Measurements from ENCODE around the gene AMH. TPM values are rescaled to one million over a fixed set of nuclear protein-coding genes. Genes with fewer than 3 reads are reported as not detected.

AMH gene
- total RNA-seq, 1 donor from 2014 or later: 1.9 TPM

DNA sequence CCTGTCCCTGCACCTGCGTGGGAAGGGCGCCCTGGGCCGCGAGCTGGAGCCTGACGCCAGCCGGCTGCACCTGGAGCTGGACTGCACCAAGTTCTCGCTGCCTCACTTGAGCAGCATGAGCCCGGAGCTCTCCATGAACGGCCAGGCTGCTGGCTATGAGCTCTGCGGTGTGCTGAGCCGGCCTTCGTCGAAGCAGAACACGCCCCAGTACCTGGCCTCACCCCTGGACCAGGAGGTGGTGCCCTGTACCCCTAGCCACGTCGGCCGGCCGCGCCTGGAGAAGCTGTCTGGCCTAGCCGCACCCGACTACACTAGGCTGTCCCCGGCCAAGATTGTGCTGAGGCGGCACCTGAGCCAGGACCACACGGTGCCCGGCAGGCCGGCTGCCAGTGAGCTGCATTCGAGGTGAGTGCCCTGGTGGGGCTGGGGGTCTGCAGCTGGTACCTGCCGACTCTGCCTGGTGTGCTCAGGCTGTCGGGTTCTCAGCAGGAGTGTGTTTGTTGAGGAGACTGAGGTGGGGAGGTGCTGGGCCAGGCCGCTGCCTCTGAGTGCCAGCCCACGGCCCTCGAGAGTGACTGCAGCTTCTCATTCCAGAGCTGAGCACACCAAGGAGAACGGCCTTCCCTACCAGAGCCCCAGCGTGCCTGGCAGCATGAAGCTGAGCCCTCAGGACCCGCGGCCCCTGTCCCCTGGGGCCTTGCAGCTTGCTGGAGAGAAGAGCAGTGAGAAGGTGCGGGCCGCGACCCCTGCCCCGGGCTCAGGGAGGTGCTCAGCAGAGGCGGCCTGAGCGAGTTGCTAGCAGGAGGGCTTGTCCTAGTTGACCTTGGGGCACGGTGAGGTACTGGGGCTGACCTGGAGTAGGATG, 32.5 kb upstream of the AMH start:
- H3K27ac ChIP-seq: no peak overlapping the region
- intact Hi-C loops (cut with DNase I): no loop called here
- peaks cover 7% of the 10 kb centered on the region for H3K4me1 ChIP-seq
- TF ChIP-seq CTCF (IDR thresholded peaks at IDR 0.05): no peak
- H3K36me3 ChIP-seq: peaks cover 99% of the 10 kb centered on the region
- no peaks in the 10 kb centered on the region for H3K9me3 ChIP-seq
- H3K27me3 ChIP-seq (ENCODE audit: low read depth): no peaks in the 10 kb centered on the region
- no peak overlapping the region for H3K4me3 ChIP-seq
- ATAC-seq (no peak), DNase-seq (no peak)

GRCh38 chr19:2217591-2217990, 31.5 kb upstream of the AMH start:
- Histone ChIP-seq H3K27me3 (ENCODE audit: low read depth) (no peaks in the 10 kb centered on the region), H3K27ac (no peak overlapping the region), H3K36me3 (peaks cover 99% of the 10 kb centered on the region), H3K4me1 (peaks cover 6% of the 10 kb centered on the region), H3K4me3 (no peak overlapping the region), H3K9me3 (no peaks in the 10 kb centered on the region)
- TF ChIP-seq CTCF (IDR thresholded peaks at IDR 0.05): no peak
- ATAC-seq (no peak), DNase-seq (no peak)
- intact Hi-C loops (cut with DNase I): no loop called here

GRCh38 chr19:2219726-2220125, 29.4 kb upstream of the AMH start:
- Histone ChIP-seq H3K4me3 (no peak overlapping the region), H3K27me3 (ENCODE audit: low read depth) (no peaks in the 10 kb centered on the region), H3K27ac (no peak overlapping the region), H3K4me1 (no peaks in the 10 kb centered on the region), H3K36me3 (peaks cover 99% of the 10 kb centered on the region), H3K9me3 (no peaks in the 10 kb centered on the region)
- no peak for TF ChIP-seq CTCF (IDR thresholded peaks at IDR 0.05)
- intact Hi-C loops (cut with DNase I): no loop called here
- ATAC-seq: no peak
- DNase-seq: no peak

DNA sequence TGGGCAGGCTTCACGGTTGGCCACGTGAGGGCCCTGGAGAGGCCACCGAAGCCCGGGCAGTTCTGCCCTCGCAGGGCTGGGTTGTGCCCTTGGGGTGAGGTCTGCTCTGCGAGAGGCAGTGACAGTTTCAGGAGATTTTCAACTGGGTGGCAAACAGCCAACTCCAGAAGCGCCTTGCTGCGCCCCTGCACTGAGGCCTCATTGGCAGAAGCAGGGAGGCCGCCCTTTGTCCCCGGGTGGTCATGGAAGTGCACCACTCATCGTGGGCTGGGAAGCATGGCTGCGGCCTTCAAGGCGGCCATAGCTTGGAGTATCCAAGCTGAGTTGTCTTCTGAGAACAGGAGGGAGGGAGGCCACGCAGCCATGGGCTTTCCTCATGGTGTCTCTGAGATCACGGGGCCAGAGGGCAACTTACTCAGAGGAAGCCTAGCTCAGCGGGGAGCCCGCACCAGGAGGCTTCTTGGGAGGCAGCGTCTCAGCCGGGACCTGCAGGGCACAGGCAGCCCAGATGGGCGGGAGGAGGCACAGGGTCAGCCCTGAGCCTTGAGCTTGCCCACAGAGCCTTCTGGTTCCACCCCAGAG, 27.8 kb upstream of the AMH start:
- no peaks in the 10 kb centered on the region for H3K9me3 ChIP-seq
- H3K4me1 ChIP-seq: no peaks in the 10 kb centered on the region
- H3K27ac ChIP-seq: no peak overlapping the region
- no peak overlapping the region for H3K4me3 ChIP-seq
- ATAC-seq: no peak
- intact Hi-C loops (cut with DNase I): no loop called here
- no peak for TF ChIP-seq CTCF (IDR thresholded peaks at IDR 0.05)
- no peaks in the 10 kb centered on the region for H3K27me3 ChIP-seq (ENCODE audit: low read depth)
- no peak for DNase-seq
- H3K36me3 ChIP-seq: peaks cover 99% of the 10 kb centered on the region

GRCh38 chr19:2221918-2222317, 27.2 kb upstream of the AMH start:
- Histone ChIP-seq H3K27me3 (ENCODE audit: low read depth) (no peaks in the 10 kb centered on the region), H3K4me1 (no peaks in the 10 kb centered on the region), H3K4me3 (no peak overlapping the region), H3K9me3 (no peaks in the 10 kb centered on the region), H3K27ac (no peak overlapping the region), H3K36me3 (peaks cover 99% of the 10 kb centered on the region)
- DNase-seq (no peak), ATAC-seq (no peak)
- intact Hi-C loops (cut with DNase I): no loop called here
- peak; percentile 9 for TF ChIP-seq CTCF (IDR thresholded peaks at IDR 0.05)
